HCT116 (cell line): ENCODE results near the gene STK17A. TPM values are rescaled to one million over a fixed set of nuclear protein-coding genes. Genes with fewer than 3 reads are reported as not detected.

Experiments
- ATAC-seq: fragments of 200-7000 bp; cut with Tn5 transposase; 2 replicates; pipeline ENCODE4 v1.9.1; 2020; ENCODE audit warnings: mild to moderate bottlenecking, moderate library complexity
- BruUV-seq: library from RNA; stranded (reverse); fragments of 400-500 nt; replicated peaks from 2 replicates; lab custom pipeline; 2021; lab: Mats Ljungman, UMichigan
- CTCF ChIA-PET: fragments of 300-600 bp; sonication (Branson Sonifier 250); formaldehyde crosslinking; loops from one replicate; lab custom pipeline; 2021; ENCODE audit warnings: antibody characterized with exemption; lab: Charles Lee
- POLR2A ChIA-PET: fragments of 300-600, 350-600 bp; sonication (Branson Sonifier 250); formaldehyde crosslinking; loops from one replicate; lab custom pipeline; 2021; ENCODE audit warnings: antibody characterized with exemption; lab: Charles Lee
- RAD21 ChIA-PET, 2 experiments: fragments of 300-600 bp; sonication (Branson Sonifier 250); formaldehyde crosslinking; loops; one replicate each; lab custom pipeline; 2023; ENCODE audit warnings: low total read pairs in 2 of 2; ENCODE audit not compliant: uncharacterized antibody in 2 of 2, unreplicated experiment in 2 of 2, low non-redundant PET in 1 of 2; lab: Charles Lee
- DNase-seq: peaks from one replicate; pipeline ENCODE4 v3.0.0-alpha.2; 2010; ENCODE audit warnings: low read depth, low spot score
- H2AFZ ChIP-seq: fragments of 200-600 bp; shearing (Covaris generic), sonication (generic); 2 replicates; pipeline ENCODE4 v1.6.1; 2017; ENCODE audit warnings: low read depth, mixed run types, mixed read lengths, antibody characterized with exemption, low read length; ENCODE audit not compliant: poor library complexity, severe bottlenecking
- H3K27ac ChIP-seq: 2 replicates; pipeline ENCODE4 v1.5.1; 2012; ENCODE audit warnings: low read depth, low read length
- H3K27me3 ChIP-seq: fragments of 200-600 bp; sonication (generic); 2 replicates; pipeline ENCODE4 v1.6.1; 2016; ENCODE audit warnings: mixed run types, low read length, mixed read lengths; ENCODE audit not compliant: insufficient read depth
- H3K36me3 ChIP-seq, 2 experiments: fragments of 200-500 bp in 1 of 2; fragments of 200-600 bp in 1 of 2; sonication (Bioruptor generic) in 1 of 2; sonication (generic) in 1 of 2; 2 replicates each; pipeline versions ENCODE4 v1.5.1 to v1.6.1; 2014 to 2016; ENCODE audit warnings: low read length in 2 of 2, inconsistent platforms in 1 of 2, mixed read lengths in 1 of 2, mixed run types in 1 of 2; ENCODE audit not compliant: insufficient read depth in 2 of 2, control insufficient read depth in 1 of 2
- H3K4me1 ChIP-seq, 2 experiments: fragments of 200-600 bp in 1 of 2; sonication (generic) in 1 of 2; 2 replicates each; pipeline versions ENCODE4 v1.5.1 to v1.6.1; 2012 to 2017; ENCODE audit warnings: low read length in 2 of 2, inconsistent platforms in 1 of 2, mild to moderate bottlenecking in 1 of 2, mixed read lengths in 1 of 2, mixed run types in 1 of 2, moderate library complexity in 1 of 2; ENCODE audit not compliant: insufficient read depth in 2 of 2, control insufficient read depth in 1 of 2
- H3K4me2 ChIP-seq: fragments of 200-600 bp; sonication (generic); 2 replicates; pipeline ENCODE4 v1.6.1; 2017; ENCODE audit warnings: mixed run types, low read length, mixed read lengths
- H3K4me3 ChIP-seq, 2 experiments: fragments of 200-600 bp in 1 of 2; sonication (generic) in 1 of 2; replicated peaks in 1 of 2; 2 replicates each; pipeline ENCODE4 v1.5.1; 2011 to 2016; ENCODE audit warnings: low read length in 2 of 2, control low read depth in 1 of 2, low read depth in 1 of 2, mild to moderate bottlenecking in 1 of 2, mixed read lengths in 1 of 2, mixed run types in 1 of 2
- H3K79me2 ChIP-seq: fragments of 200-600 bp; sonication (generic); 2 replicates; pipeline ENCODE4 v1.6.1; 2017; ENCODE audit warnings: mild to moderate bottlenecking, mixed run types, low read length, moderate library complexity, mixed read lengths; ENCODE audit not compliant: insufficient read depth
- H3K9ac ChIP-seq: fragments of 200-600 bp; sonication (generic); 2 replicates; pipeline ENCODE4 v1.6.1; 2016; ENCODE audit warnings: low read length, mixed read lengths
- H3K9me2 ChIP-seq: fragments of 200-600 bp; sonication (generic), shearing (Covaris generic); 2 replicates; pipeline ENCODE4 v1.6.1; 2017; ENCODE audit warnings: mixed run types, mild to moderate bottlenecking, moderate library complexity; ENCODE audit not compliant: insufficient read depth
- H3K9me3 ChIP-seq, 2 experiments: fragments of 200-500 bp in 1 of 2; fragments of 200-600 bp in 1 of 2; sonication (Bioruptor generic) in 1 of 2; sonication (generic) in 1 of 2; 2 replicates each; pipeline ENCODE4 v1.6.1; 2014 to 2017; ENCODE audit warnings: low read length in 2 of 2, mixed read lengths in 2 of 2, inconsistent platforms in 1 of 2, low read depth in 1 of 2, mild to moderate bottlenecking in 1 of 2, mixed run types in 1 of 2, moderate library complexity in 1 of 2; ENCODE audit not compliant: control insufficient read depth in 1 of 2, insufficient read depth in 1 of 2
- H4K20me1 ChIP-seq: fragments of 200-600 bp; sonication (generic), shearing (Covaris generic); 2 replicates; pipeline ENCODE4 v1.6.1; 2017; ENCODE audit warnings: mixed run types, mild to moderate bottlenecking, moderate library complexity; ENCODE audit not compliant: insufficient read depth
- POLR2AphosphoS5 ChIP-seq: IDR thresholded peaks from 2 replicates; pipeline ENCODE4 v1.6.1; 2011; ENCODE audit warnings: mild to moderate bottlenecking, low read depth, low read length, moderate library complexity
- RAD21 ChIP-seq: IDR thresholded peaks from 2 replicates; pipeline ENCODE4 v1.6.1; 2012; ENCODE audit warnings: low read depth, mild to moderate bottlenecking
- TCF7L2 ChIP-seq: IDR thresholded peaks from 2 replicates; pipeline ENCODE4 v1.7.0; 2011; ENCODE audit warnings: borderline replicate concordance, inconsistent platforms; ENCODE audit not compliant: insufficient read depth, insufficient read length; ENCODE audit errors: extremely low read depth
- YY1 ChIP-seq: IDR thresholded peaks from 2 replicates; pipeline ENCODE4 v1.6.1; 2011; ENCODE audit warnings: low read length, low read depth, moderate library complexity, mild to moderate bottlenecking; ENCODE audit not compliant: insufficient replicate concordance; ENCODE audit errors: extremely low read depth
- ZBTB33 ChIP-seq: IDR thresholded peaks from 2 replicates; pipeline ENCODE4 v1.6.1; 2011; ENCODE audit warnings: mild to moderate bottlenecking, low read length, moderate library complexity; ENCODE audit not compliant: insufficient replicate concordance; ENCODE audit errors: extremely low read depth
- ZNF274 ChIP-seq: fragments of 200-500 bp; sonication (Bioruptor generic); IDR thresholded peaks from 2 replicates; pipeline ENCODE4 v1.6.1; 2014; ENCODE audit warnings: mild to moderate bottlenecking, low read depth, low read length, inconsistent platforms
- intact Hi-C: fragments of 100-400 bp; cut with micrococcal nuclease; formaldehyde crosslinking; loops from 2 replicates; pipeline ENCODE4 v1.10.0; 2022
- total RNA-seq: library from RNA; stranded (reverse); gene quantifications from one replicate; pipeline ENCODE4 v1.2.1, GENCODE V29; 2021; ENCODE audit not compliant: unreplicated experiment

The STK17A gene
- total RNA-seq, 1 experiment from 2014 or later, result 14.8 TPM

- Histone ChIP-seq H3K9ac (no peak overlapping the region), H3K79me2 (peaks cover 67% of the 10 kb centered on the region), H3K9me3 (no peaks in the 10 kb centered on the region), H2AFZ (no peak overlapping the region), H3K4me3 (no peak overlapping the region), H4K20me1 (no peaks in the 10 kb centered on the region), H3K36me3 (no peaks in the 10 kb centered on the region), H3K9me2 (no peaks in the 10 kb centered on the region), H3K27ac (no peak overlapping the region), H3K4me1 (peaks cover 8 to 21% of the 10 kb centered on the region in 2 experiments; a peak in 3 of 4 replicates), H3K4me2 (no peak overlapping the region), H3K27me3 (no peaks in the 10 kb centered on the region)
- BruUV-seq, result no TSS peak
- RAD21 ChIA-PET, result no interaction called here
- CTCF ChIA-PET, result interaction anchor here (1.8 kb wide), 1 partner anchor 115 kb away, joined by 7 read pairs; no protein-coding TSS in a partner anchor
- TF ChIP-seq POLR2AphosphoS5 (no peak), TCF7L2 (no peak), ZBTB33 (no peak), ZNF274 (no peak), RAD21 (no peak), YY1 (no peak)
- intact Hi-C loops, result no loop called here
- DNase-seq (no peak), ATAC-seq (no peak)
- POLR2A ChIA-PET, result no interaction called here
These were observed 2.7 kb downstream of the STK17A start for GRCh38 chr7:43585562-43585961.
